ENCODE results near the gene DSCAML1.

Gene DSCAML1

DNA sequence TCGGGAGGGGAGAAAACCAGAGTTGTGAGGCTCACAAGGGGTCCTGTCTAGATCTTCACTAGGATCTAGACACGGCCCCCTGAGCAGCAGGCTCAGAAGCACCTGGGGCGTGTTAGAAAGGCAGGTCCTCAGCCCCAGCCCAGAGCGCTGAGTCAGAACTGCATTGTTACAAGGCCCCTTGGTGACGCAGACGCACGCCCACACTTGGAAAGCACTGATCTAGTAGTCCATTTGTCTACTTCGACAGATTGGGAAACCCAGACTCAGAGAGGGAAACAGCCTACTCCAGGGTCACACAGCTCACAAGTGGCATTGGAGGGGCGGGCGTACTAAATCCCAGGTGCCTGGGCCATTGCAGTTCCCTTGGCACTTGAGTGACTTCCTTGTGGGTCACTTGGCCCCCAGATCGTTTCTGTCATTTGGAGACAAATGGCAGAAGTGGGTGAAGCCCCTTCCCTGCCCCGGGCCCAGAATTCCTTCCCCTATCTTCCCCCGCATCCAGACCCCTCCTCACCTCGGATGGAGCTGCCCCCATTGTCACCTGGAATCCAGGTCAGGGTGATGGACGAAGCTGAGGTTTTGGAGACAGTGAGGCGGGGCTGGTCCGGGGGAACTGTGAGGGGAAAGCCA, 358.5 kb downstream of the DSCAML1 start:
- DNase-seq, result peak in 1 of 2 experiments; percentile 38

GRCh38 chr11:117437791-117438130, 359.3 kb downstream of the DSCAML1 start:
- no peak for DNase-seq

DNA sequence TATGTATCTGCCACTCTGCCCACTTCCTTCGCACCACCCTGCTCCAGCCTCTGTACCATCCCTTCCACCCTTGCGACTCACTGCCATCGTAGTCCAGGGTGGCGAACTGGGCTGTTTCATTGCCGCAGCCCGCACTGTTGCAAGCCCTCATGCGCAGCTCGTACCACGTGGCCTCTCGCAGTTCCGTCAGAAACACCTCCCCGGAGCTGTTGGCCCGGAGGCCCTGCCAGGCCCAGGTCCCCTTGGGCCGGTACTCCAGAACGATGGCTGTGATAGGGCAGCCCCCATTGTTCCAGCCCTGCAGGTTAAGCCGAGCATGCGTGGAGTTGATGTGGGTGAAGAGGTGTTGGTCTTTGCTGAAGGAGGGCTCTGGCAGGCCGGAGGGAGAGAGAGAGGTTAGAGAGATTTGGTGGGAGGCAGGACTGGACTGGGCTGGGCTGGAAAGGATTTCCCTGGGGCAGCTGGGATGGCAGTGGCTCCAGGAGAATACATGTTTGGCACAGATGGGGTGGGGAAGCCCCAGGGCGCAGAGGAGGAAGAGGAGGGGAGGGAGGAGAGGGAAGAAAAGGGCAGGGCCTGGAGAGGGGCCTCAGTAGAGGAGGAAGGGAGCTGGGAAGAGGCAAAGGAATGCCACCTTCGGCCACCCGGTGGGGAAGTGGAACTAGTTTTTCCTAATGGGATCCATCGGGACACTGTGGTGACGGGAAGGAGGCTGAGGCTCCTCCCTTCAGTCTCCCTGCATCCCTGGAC, 359.8 kb downstream of the DSCAML1 start:
- no peak for DNase-seq

DNA sequence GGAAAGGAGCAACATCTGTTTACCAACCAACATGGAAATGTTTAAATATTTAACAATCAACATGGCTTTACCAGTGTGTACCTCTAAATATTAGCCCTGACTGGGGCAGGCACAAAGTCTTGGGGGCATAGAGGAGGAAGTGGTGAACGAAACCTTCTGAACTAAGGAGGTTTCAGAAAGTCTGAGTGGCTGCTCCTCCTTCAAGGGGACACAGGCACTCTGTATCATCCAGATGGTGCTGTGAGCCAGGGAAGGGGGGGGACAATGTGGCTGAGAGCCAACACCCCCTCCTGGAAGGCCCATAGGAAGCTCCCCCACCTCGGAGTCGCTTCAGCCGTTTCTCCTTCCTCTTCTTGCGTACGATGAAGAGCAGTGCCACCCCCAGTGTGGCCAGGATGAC, 361.7 kb downstream of the DSCAML1 start:
- DNase-seq, result no peak

- no peak for DNase-seq
Observed at GRCh38 chr11:117434481-117434880, 362.5 kb downstream of the DSCAML1 start.

- DNase-seq, result no peak
Observed at GRCh38 chr11:117433717-117434116, 363.3 kb downstream of the DSCAML1 start.

- DNase-seq, result no peak
Observed at GRCh38 chr11:117431436-117431835, 365.6 kb downstream of the DSCAML1 start.

DNA sequence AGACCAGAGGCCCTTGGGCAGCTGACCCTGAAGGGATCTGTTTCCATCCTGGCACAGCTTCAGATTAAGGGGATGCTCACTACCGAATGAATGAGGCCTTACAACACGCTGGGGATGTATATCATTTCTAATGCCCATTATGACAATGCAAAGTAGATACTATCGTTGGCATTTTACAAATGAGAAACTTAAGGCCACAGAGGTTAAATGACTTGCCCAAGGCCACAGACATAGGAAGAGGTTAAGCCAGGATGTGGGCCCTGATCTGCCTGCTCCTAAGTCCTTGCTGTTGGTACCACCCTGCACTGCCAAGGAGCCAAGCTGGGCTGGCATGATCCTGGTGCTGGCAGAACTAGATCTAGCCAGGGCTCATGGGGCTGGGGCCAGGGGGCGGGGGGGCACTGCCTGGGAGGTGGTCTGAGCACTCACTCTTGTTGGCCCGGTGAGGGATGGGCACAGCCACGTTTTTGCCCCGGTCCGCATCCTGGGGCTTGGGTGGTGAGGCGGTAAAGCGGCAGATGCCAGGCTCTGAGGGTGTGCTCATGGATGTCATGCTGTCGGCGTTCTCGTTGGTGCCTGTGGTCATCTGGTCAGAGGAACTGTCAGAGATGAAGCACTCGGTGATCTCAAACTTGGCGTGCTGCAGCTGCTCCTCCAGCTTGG, 366.6 kb downstream of the DSCAML1 start:
- DNase-seq, result no peak

DNA sequence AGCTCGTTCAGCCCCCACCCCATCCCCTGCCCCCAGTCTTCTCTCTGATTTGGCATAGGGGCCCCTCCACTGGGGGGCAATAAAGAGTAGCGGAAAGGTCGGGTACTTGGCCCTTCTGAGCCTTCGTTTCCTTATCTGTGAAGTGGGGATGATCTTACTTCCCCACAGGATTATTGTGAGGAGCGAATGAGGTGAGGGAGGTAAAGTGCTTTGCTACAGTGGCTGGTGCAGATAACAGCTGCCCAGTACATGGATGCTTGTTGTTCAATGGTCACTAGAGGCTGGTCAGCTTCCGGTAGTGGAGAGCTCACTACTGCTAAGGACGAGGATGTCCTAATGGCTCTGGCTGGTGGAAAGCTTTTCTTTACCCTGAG, 368.2 kb downstream of the DSCAML1 start:
- no peak for DNase-seq

- DNase-seq, result no peak
Observed at GRCh38 chr11:117428186-117428855, 368.7 kb downstream of the DSCAML1 start.

GRCh38 chr11:117427356-117427874, 369.6 kb downstream of the DSCAML1 start:
- DNase-seq, result no peak

DNA sequence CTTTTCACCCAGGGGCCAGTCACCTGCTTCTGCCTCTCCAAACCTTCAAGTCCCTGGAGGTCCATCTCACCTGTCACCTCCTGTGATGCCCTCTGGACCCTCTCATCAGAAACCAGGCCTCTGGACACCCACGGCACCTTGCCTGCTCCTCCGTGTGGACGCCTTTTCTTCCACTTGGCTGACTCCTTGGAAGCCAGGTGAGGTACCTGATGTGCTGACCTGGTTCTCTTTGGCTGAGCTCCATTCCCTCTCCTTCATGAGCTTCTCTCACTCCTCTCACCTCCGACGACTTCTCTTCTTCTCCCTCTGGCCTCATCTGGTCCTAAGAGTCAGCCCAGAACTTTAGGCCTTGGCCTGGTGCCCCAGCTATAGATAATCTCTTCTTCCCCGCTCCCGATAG, 370.1 kb downstream of the DSCAML1 start:
- DNase-seq, result no peak

DNA sequence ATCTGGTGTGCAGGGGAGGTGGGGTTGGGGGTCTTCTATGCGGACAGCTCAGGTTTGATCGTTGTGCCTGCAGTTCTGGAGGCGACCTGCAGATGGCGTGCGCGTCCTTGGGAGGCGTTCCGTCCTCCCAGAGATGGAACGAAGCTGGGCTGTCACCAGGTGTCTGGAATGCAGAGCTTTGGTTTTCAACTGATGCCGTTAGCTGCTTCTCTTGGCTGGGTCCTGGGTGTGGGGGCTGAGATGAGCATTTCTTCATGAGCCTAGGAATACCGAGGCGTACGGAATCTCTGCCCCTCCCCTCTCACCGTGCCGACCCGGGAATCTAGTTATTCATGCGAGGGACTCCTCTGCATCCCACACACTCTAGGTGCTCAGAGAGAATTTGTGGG, 370.7 kb downstream of the DSCAML1 start:
- peak; percentile 85 to 87 for DNase-seq

- DNase-seq, result no peak
Observed at GRCh38 chr11:117425679-117426296, 371.2 kb downstream of the DSCAML1 start.

- DNase-seq, result no peak
Observed at GRCh38 chr11:117424781-117425180, 372.2 kb downstream of the DSCAML1 start.

DNA sequence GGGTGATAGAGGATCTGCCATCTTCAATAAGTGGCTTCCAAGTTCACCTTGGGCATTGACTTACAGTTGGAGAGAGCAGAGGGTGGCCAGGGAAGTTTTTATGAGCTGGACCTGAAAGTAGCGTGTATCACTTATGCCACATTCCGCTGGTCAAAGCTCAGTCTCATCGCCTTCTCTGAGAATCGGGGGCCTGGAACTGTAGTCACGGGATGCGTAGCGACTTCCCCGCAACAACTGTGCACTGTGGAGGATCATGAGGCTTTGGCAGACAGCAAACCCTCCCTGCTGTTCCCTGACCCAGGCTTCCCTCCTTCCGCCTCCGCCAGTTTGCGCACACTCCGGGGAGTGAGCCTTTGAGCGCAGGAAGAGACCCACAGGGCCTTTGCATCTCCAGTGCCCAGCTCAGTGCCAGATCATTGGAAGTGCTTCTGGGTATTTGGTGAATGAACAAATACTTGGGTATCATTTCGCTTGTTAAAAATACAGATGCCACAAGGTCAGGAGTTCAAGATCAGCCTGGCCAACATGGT, 373.9 kb downstream of the DSCAML1 start:
- DNase-seq, result no peak

DNA sequence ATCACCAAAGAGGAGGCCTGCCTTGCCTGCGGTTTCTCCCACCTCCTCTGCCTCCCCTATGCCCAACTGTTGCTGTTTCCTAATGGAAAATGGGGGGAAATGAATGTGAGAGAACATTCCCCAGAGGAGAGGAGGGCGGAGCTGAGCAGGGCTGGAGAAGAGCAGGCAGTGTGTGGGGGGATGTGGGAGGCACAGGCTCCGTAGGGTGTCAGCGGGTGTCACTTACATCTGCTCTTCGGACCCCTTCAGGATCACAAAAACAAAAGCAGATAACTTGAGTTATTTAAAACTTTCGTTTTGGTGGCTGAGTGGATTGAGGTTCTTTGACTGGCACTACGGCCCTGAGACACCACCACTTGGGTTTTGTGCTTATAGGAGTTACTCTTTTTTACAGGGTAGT, 375.5 kb downstream of the DSCAML1 start:
- no peak for DNase-seq

GRCh38 chr11:117421041-117421440, 376.0 kb downstream of the DSCAML1 start:
- no peak for DNase-seq

GRCh38 chr11:117420598-117420997, 376.4 kb downstream of the DSCAML1 start:
- no peak for DNase-seq

DNA sequence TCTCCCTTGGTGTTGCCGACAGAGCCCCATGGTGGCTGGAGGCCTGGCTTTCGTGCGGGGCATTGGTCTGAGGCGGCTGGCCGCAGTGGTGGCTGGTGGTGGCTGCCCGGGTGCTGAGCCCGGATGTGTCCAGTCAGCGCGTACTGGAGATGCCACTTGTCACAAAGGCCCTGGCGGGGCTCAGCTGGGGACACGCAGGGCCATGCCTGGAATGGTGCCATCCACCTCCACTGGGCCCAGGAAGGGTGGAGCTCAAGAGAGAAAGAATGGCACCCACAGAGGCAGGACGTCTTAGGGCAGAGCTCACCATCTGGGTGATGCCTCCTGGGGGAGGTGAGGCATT, 376.9 kb downstream of the DSCAML1 start:
- no peak for DNase-seq

GRCh38 chr11:117419482-117420142, 377.4 kb downstream of the DSCAML1 start:
- no peak for DNase-seq

GRCh38 chr11:117418737-117419481, 378.1 kb downstream of the DSCAML1 start:
- no peak for DNase-seq

All from activated T-cell treated with anti-CD3 and anti-CD28 coated beads, Interleukin-2, amount 50 U/mL, for 48 hours (primary cell).